NCI-H1930 (cell line): ENCODE results near the gene CXCL5.
"Not testable (repeated sequence)": the region's sequence is repeated elsewhere in the genome, so short reads cannot be mapped to it uniquely, and the experiment has no call there.

ENCODE experiments used
- DNase-seq, 2 experiments: peaks; one replicate each; lab custom pipeline; 2025; lab: John Stamatoyannopoulos, UW

Gene CXCL5

GRCh38 chr4:73970945-73971344 is 27.5 kb downstream of the CXCL5 start:
- no peak for DNase-seq

- no peak for DNase-seq
Observed at GRCh38 chr4:73970011-73970410, 28.5 kb downstream of the CXCL5 start.

- DNase-seq: no peak
Observed at GRCh38 chr4:73967866-73968265, 30.6 kb downstream of the CXCL5 start.

- DNase-seq: peak in 1 of 2 experiments; percentile 33
Observed at GRCh38 chr4:73964862-73965611, 33.4 kb downstream of the CXCL5 start.

- DNase-seq: no peak
Observed at GRCh38 chr4:73962724-73963123, 35.8 kb downstream of the CXCL5 start.

- not testable (repeated sequence) for DNase-seq
Observed at GRCh38 chr4:73959041-73959440, 39.4 kb downstream of the CXCL5 start.

- DNase-seq: no peak
Observed at GRCh38 chr4:73952352-73952751, 46.1 kb downstream of the CXCL5 start.

- not testable (repeated sequence) for DNase-seq
Observed at GRCh38 chr4:73950376-73950920, 48.0 kb downstream of the CXCL5 start.

GRCh38 chr4:73948990-73949706 is 49.3 kb downstream of the CXCL5 start:
- DNase-seq: no peak

- no peak for DNase-seq
Observed at GRCh38 chr4:73948291-73948690, 50.2 kb downstream of the CXCL5 start.

- DNase-seq: peak in 1 of 2 experiments; percentile 26
Observed at GRCh38 chr4:73947239-73947985, 51.1 kb downstream of the CXCL5 start.

GRCh38 chr4:73945674-73946449 is 52.6 kb downstream of the CXCL5 start:
- no peak for DNase-seq
